ENCODE results near the gene GGTLC1. TPM values are rescaled to one million over a fixed set of nuclear protein-coding genes. Genes with fewer than 3 reads are reported as not detected.

GGTLC1 gene
- total RNA-seq: not detected in 2 replicates

DNA sequence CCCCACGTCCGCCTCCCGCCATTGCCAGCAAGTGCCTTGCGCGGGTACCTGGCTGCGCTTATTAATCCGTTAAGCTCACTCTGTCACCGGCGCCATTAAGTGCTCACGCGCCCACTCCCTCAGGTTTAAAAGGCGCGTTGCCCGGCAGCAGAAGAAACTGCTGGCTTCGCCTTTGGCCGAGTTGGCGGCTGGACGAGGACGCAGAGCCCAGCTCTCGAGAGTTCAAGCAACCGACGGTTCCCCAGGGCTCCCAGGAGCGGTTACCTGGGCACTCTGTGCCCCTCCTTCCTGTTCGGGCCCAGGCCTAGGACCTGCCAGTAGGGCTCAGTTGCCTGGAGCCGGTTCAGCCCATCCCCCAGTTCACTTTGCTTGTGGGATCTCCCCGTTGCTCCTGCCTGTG is at the start of gene GGTLC1:
Gene GGTLC1 (minus strand): TSS at position 219 of the 400 bp plus-strand sequence. CDS start 2,168 bp downstream, outside the sequence.

Small RNAs within 50 kb of the gene (small RNA-seq; reads per million reads assigned to genes)
- gene AL133466.1: not detected

Other genes with a start within 250 kb of the GGTLC1 start
- gene CST1, start 237.8 kb downstream of the GGTLC1 start, total RNA-seq: 0.20 TPM in 1 of 2 replicates, not detected in the other
- not detected in 2 replicates for gene CST2, start 162.1 kb downstream of the GGTLC1 start, total RNA-seq
- not detected in 2 replicates for gene CST5, start 109.0 kb downstream of the GGTLC1 start, total RNA-seq

All from subcutaneous preadipocyte (primary cell).